WERI-Rb-1 (cell line): Measurements from ENCODE around the gene REST.
A peak's percentile ranks its signal among the peaks of the same experiment; 100 is the strongest.

ENCODE experiments used
- DNase-seq: peaks from one replicate; pipeline ENCODE4 v3.0.0-alpha.2; 2020
- H3K27ac ChIP-seq: fragments of 250-450 bp; sonication (Bioruptor Pico); 2 replicates; pipeline ENCODE4 v1.5.1; 2020; ENCODE audit warnings: mild to moderate bottlenecking, moderate library complexity
- H3K27me3 ChIP-seq: fragments of 250-450 bp; sonication (Bioruptor Pico); 2 replicates; pipeline ENCODE4 v1.5.1; 2021; ENCODE audit warnings: mild to moderate bottlenecking, low read depth, moderate library complexity; ENCODE audit not compliant: insufficient read depth, severe bottlenecking
- H3K36me3 ChIP-seq: fragments of 250-450 bp; sonication (Bioruptor Pico); 2 replicates; pipeline ENCODE4 v1.5.1; 2020; ENCODE audit warnings: mild to moderate bottlenecking, moderate library complexity
- H3K4me3 ChIP-seq: 2 replicates; pipeline ENCODE4 v1.5.1; 2011; ENCODE audit warnings: low read depth, mild to moderate bottlenecking, control low read depth, low read length
- H3K9me3 ChIP-seq: fragments of 250-450 bp; sonication (Bioruptor Pico); 2 replicates; pipeline ENCODE4 v1.5.1; 2021; ENCODE audit warnings: mild to moderate bottlenecking, moderate library complexity; ENCODE audit not compliant: severe bottlenecking
- CTCF ChIP-seq: IDR thresholded peaks from 2 replicates; pipeline ENCODE4 v1.5.1; 2011; ENCODE audit warnings: low read depth, mild to moderate bottlenecking, control low read depth, inconsistent platforms, low read length

REST gene

DNA sequence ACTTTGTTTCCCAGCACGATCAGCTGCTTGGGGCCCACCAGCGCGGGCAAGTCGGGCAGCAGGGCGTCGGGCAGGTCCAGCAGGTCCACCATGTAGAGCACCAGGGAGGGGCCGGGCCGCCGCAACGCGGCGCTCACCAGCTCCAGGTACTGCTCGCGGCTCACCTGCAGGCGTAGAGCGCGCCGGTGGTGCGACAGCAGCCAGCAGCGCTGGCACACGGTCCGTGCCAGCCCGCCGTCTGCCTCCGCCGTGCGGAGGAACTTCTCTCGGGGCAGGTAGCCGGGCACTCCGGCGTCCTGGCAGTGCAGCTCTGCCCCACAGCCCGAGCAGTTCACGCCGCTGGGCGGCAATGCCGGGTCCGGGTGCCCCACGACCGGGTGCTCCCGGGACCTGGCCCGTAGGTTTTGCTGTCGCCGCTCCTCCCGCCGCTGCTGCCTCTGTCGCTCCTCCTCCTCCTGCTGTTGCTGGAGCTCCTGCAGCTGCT, 69.2 kb downstream of the REST start:
- Histone ChIP-seq H3K27ac (peak overlapping the region; percentile 91), H3K36me3 (peaks cover 53% of the 10 kb centered on the region), H3K9me3 (no peaks in the 10 kb centered on the region), H3K4me3 (peak overlapping the region; percentile 97), H3K27me3 (no peaks in the 10 kb centered on the region)
- peak; percentile 43 for TF ChIP-seq CTCF
- DNase-seq = peak; percentile 55

- no peaks in the 10 kb centered on the region for H3K9me3 ChIP-seq
- H3K27me3 ChIP-seq = no peaks in the 10 kb centered on the region
- peak within 1 kb of the TSS; percentile 97 for H3K4me3 ChIP-seq
- TF ChIP-seq CTCF = no peak
- peaks cover 49% of the 10 kb centered on the region for H3K36me3 ChIP-seq
- H3K27ac ChIP-seq = peak within 1 kb of the TSS; percentile 91
- peak; percentile 97 for DNase-seq
Measured at GRCh38 chr4:56977321-56978012, 69.8 kb downstream of the REST start, which contains the start of gene NOA1. NOA1 (minus strand) TSS chr4:56977606; CDS start chr4:56977585, 21 bp downstream.

DNA sequence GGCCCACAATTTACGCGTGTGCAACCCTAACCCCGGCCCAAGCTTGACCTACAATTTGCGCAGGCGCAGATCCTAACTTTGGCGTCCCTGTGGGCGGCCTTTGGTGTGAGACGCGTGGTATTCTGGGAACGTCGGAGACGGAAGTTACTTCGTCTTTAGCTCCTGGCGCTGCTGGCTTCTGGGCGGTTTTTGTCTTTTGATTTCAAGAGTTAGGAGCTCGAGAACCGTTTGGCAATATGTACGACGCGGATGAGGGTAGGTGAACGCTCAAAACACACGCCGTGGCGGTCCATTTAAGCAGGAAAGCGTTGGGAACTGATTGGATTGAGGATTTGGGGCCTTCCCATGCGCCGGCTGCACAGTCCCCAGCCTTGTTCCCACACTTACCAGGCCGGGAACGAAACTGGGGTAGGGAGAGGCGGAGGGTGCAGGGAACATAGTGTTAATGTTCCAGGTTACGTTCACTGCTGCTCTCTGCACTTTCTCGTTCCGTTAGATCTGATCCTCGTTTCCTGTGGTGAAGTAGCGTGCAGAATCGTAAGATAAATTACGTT, 71.1 kb downstream of the REST start, which contains the start of gene POLR2B:
TSS of gene POLR2B (plus strand) at position 147 of the 554 bp plus-strand sequence. CDS start at position 237, 90 bp downstream.
- H3K36me3 ChIP-seq = peaks cover 35% of the 10 kb centered on the region
- H3K27me3 ChIP-seq = no peaks in the 10 kb centered on the region
- H3K9me3 ChIP-seq = no peaks in the 10 kb centered on the region
- TF ChIP-seq CTCF = no peak
- peak; percentile 96 for DNase-seq
- peak within 1 kb of the TSS; percentile 91 for H3K27ac ChIP-seq
- peak within 1 kb of the TSS; percentile 97 for H3K4me3 ChIP-seq

- no peak for TF ChIP-seq CTCF
- Histone ChIP-seq H3K27ac (no peak overlapping the region), H3K27me3 (no peaks in the 10 kb centered on the region), H3K9me3 (no peaks in the 10 kb centered on the region), H3K36me3 (peaks cover 35% of the 10 kb centered on the region), H3K4me3 (peak overlapping the region; percentile 97)
- DNase-seq = peak; percentile 39
Measured at GRCh38 chr4:56979421-56980072, 71.8 kb downstream of the REST start.

GRCh38 chr4:56981795-56982201, 74.1 kb downstream of the REST start:
- no peak overlapping the region for H3K4me3 ChIP-seq

More at GRCh38 chr4:56981795-56982201, 74.1 kb downstream of the REST start:
- DNase-seq = no peak
- Histone ChIP-seq H3K27me3 (no peaks in the 10 kb centered on the region), H3K27ac (no peak overlapping the region), H3K36me3 (peaks cover 46% of the 10 kb centered on the region), H3K9me3 (no peaks in the 10 kb centered on the region)
- TF ChIP-seq CTCF = no peak
